ENCODE measurements around the gene LRRC1.
A peak's percentile ranks its signal among the peaks of the same experiment; 100 is the strongest.
"Not testable (repeated sequence)": the region's sequence is repeated elsewhere in the genome, so short reads cannot be mapped to it uniquely, and the experiment has no call there.

The LRRC1 gene

GRCh38 chr6:53794720-53795339 is at the start of gene LRRC1:
Gene LRRC1, plus strand, starts transcription at chr6:53795005. Its CDS starts 252 bp downstream, at chr6:53795257.
- peak; percentile 68 to 77 for DNase-seq (ENCODE audit: extremely low read depth in 1 of 2, low read depth in 1 of 2)

GRCh38 chr6:53746442-53747103 is 48.2 kb upstream of the LRRC1 start:
- DNase-seq (ENCODE audit: extremely low read depth in 1 of 2, low read depth in 1 of 2): no peak

GRCh38 chr6:53750052-53750650 is 44.7 kb upstream of the LRRC1 start:
- no peak for DNase-seq (ENCODE audit: extremely low read depth in 1 of 2, low read depth in 1 of 2)

DNA sequence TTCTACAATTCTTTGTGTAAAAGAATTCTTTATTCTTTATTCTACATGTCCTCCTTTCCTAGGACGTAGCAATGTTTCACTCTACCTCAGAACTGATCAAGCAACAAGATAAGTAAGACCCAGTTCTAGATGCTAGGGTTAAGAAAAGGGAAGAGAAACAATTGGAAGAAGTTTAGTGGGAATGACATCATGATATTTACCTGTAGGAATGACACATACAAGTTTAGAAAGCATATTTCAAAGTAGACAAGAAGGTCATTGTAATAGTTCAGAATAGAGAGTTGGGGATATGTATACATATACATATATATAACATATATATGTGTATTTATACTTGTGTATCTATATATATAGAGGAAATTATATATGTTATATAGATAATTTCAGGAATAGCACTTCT is 43.4 kb upstream of the LRRC1 start:
- no peak for DNase-seq (ENCODE audit: extremely low read depth in 1 of 2, low read depth in 1 of 2)

- no peak for DNase-seq (ENCODE audit: extremely low read depth in 1 of 2, low read depth in 1 of 2)
Measured at GRCh38 chr6:53752440-53752839, 42.4 kb upstream of the LRRC1 start.

- no peak for DNase-seq (ENCODE audit: extremely low read depth in 1 of 2, low read depth in 1 of 2)
Measured at GRCh38 chr6:53752856-53753255, 41.9 kb upstream of the LRRC1 start.

- no peak for DNase-seq (ENCODE audit: extremely low read depth in 1 of 2, low read depth in 1 of 2)
Measured at GRCh38 chr6:53754330-53754729, 40.5 kb upstream of the LRRC1 start.

DNA sequence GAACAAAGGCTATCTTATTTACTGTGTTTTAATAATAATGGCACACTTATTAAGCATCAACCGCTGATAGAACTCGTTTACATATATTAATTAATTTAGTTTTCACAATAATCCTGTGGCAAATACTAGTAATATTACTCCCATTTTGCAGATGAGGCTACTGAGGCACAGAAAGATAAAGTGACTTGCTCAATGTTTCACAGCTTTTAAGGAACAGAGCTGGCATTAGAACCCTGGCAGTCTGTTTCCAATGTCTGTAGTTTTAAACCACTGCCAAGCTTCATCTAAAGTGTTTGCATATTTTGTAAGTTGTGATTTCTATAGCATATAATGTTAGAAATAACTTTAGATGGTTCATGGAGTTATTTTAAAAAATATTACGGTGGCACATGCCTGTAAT is 38.4 kb upstream of the LRRC1 start:
- DNase-seq (ENCODE audit: extremely low read depth in 1 of 2, low read depth in 1 of 2): no peak

DNA sequence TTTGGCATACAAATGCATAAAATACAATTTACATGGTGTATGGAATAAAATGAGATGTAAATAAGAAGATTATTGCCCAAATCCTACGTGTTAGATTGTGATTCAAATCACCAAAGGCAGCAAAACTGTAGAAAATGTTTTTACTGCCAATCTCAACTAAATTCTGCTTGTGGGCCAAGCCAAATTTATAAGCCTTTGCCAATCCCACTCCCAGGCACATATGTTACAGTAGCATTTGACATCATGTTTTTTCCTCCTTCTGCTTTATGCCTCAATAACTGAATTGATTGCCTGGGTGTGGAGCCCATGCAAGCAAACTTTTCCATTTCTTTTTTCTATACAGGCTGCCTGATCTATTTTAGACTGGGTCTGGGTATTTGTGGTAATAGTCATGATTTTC is 36.3 kb upstream of the LRRC1 start:
- no peak for DNase-seq (ENCODE audit: extremely low read depth in 1 of 2, low read depth in 1 of 2)

- no peak for DNase-seq (ENCODE audit: extremely low read depth in 1 of 2, low read depth in 1 of 2)
Measured at GRCh38 chr6:53761036-53761435, 33.8 kb upstream of the LRRC1 start.

- DNase-seq (ENCODE audit: extremely low read depth in 1 of 2, low read depth in 1 of 2): no peak
Measured at GRCh38 chr6:53765270-53765669, 29.5 kb upstream of the LRRC1 start.

- DNase-seq (ENCODE audit: extremely low read depth in 1 of 2, low read depth in 1 of 2): no peak
Measured at GRCh38 chr6:53766930-53767329, 27.9 kb upstream of the LRRC1 start.

GRCh38 chr6:53767941-53768340 is 26.9 kb upstream of the LRRC1 start:
- no peak for DNase-seq (ENCODE audit: extremely low read depth in 1 of 2, low read depth in 1 of 2)

GRCh38 chr6:53768636-53769035 is 26.2 kb upstream of the LRRC1 start:
- no peak for DNase-seq (ENCODE audit: extremely low read depth in 1 of 2, low read depth in 1 of 2)

DNA sequence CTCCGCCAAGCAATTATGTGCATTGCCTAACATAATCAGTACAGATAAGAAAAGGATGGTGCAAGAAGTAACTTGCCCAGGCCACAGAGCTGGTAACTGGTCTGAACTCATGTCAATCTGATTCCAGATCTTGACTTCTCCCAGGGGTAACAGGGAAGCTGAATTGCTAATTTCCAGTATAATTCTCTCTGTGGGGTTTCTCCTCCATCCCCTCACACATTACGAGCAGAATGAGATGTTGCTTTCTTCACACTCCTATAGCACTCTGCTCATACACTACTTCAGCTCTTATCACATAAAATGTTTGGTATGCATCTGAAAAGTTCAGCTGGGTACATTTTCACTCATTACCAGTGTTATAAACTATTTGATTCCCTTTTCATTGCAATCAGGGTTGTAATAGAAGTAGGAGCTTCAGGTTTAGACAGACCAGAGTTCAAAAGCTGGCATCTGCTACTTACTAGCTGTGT is 24.0 kb upstream of the LRRC1 start:
- no peak for DNase-seq (ENCODE audit: extremely low read depth in 1 of 2, low read depth in 1 of 2)

GRCh38 chr6:53771785-53772624 is 22.8 kb upstream of the LRRC1 start:
- DNase-seq (ENCODE audit: extremely low read depth in 1 of 2, low read depth in 1 of 2): no peak

DNA sequence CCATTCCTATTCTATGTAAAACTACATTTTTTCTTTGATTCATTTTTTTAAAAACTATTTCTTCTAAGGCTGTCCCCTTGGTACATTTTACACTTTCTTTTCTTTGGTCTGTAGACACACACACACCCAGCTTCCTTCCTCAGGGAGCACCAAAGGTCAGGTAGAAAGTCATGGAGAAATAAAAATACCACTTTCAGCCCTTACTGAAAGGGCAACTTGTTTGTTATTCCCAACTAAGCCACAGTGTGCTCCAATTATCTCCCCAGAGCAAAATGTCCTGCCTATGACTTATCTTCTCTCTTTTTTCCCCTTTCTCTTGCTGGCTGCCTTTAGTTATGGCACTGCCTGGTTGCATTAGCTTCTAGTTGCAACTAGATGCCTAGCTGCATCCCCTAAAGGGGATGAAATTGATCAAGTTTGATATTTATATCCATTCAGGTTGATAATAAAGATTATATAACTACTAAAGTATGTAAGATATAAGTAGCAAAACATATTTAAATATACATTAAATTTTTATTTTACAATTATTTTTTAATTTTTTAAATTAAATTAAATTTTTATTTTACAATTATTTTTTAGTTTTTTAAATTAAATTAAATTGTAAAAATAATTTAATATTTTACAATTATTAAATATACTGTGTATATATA is 21.6 kb upstream of the LRRC1 start:
- DNase-seq (ENCODE audit: extremely low read depth in 1 of 2, low read depth in 1 of 2): no peak

GRCh38 chr6:53776152-53776551 is 18.7 kb upstream of the LRRC1 start:
- not testable (repeated sequence) for DNase-seq (ENCODE audit: extremely low read depth in 1 of 2, low read depth in 1 of 2)

- DNase-seq (ENCODE audit: extremely low read depth in 1 of 2, low read depth in 1 of 2): not testable (repeated sequence)
Measured at GRCh38 chr6:53784991-53785390, 9.8 kb upstream of the LRRC1 start.

GRCh38 chr6:53786832-53787231 is 8.0 kb upstream of the LRRC1 start:
- DNase-seq (ENCODE audit: extremely low read depth in 1 of 2, low read depth in 1 of 2): no peak

GRCh38 chr6:53790886-53791285 is 3.9 kb upstream of the LRRC1 start:
- DNase-seq (ENCODE audit: extremely low read depth in 1 of 2, low read depth in 1 of 2): no peak

Data from stimulated activated CD8-positive, alpha-beta memory T cell treated with anti-CD3 and anti-CD28 coated beads, Interleukin-7, amount 100 ng/mL, for 48 hours (primary cell).